Uterus (tissue), 4 donors: ENCODE results near the gene PTPN11. TPM values are rescaled to one million over a fixed set of nuclear protein-coding genes. Genes with fewer than 3 reads are reported as not detected.

Experiments used
- DNase-seq, 2 donors: peaks; one replicate each; pipeline ENCODE4 v3.0.0-alpha.2; 2019 to 2020
- H3K27ac ChIP-seq, 2 donors: fragments of 200-600 bp; sonication (generic); 1 replicate in 1 of 2; 2 replicates in 1 of 2; pipeline ENCODE4 v1.5.1; 2016 to 2018
- H3K27me3 ChIP-seq, 2 donors: fragments of 200-600 bp; sonication (generic); one replicate each; pipeline ENCODE4 v1.5.1; 2018 to 2019; ENCODE audit warnings: control low read depth in 1 of 2
- H3K36me3 ChIP-seq, 2 donors: fragments of 200-600 bp; sonication (generic); one replicate each; pipeline ENCODE4 v1.5.1; 2019; ENCODE audit warnings: control low read depth in 1 of 2
- H3K4me1 ChIP-seq, 2 donors: fragments of 200-600 bp; sonication (generic); one replicate each; pipeline ENCODE4 v1.5.1; 2018 to 2019; ENCODE audit warnings: control low read depth in 1 of 2
- H3K4me3 ChIP-seq, 2 donors: fragments of 200-600 bp; sonication (generic); 1 replicate in 1 of 2; 2 replicates in 1 of 2; pipeline ENCODE4 v1.5.1; 2018 to 2019; ENCODE audit warnings: mild to moderate bottlenecking in 1 of 2
- H3K9me3 ChIP-seq, 2 donors: fragments of 200-600 bp; sonication (generic); one replicate each; pipeline ENCODE4 v1.5.1; 2019; ENCODE audit warnings: control low read depth in 1 of 2
- POLR2A ChIP-seq, 2 donors: fragments of 450-650 bp; IDR thresholded peaks; one replicate each; pipeline ENCODE4 v1.6.1; 2016; ENCODE audit warnings: antibody characterized with exemption in 2 of 2, mild to moderate bottlenecking in 1 of 2, moderate library complexity in 1 of 2
- intact Hi-C: fragments of 100-400 bp; cut with DNase I; formaldehyde crosslinking; loops from one replicate; pipeline ENCODE4 v1.15.1; 2023; ENCODE audit warnings: low total_unique reads
- total RNA-seq, 4 donors: library from RNA; depleted of rRNA in 3 of 4; stranded (reverse); fragments of >200 nt in 3 of 4; gene quantifications; one replicate each; pipeline versions ENCODE4 v1.1.0 to v1.2.4, GENCODE V29; 2014 to 2023
- TF ChIP-seq, protein P1 (sequence below), 4 experiments: fragments of 200-600 bp in 2 of 4; fragments of 450-650 bp in 2 of 4; sonication (generic) in 2 of 4; IDR thresholded peaks; one replicate each; pipeline ENCODE4 v1.5.1; 2016 to 2019; ENCODE audit warnings: antibody characterized with exemption in 4 of 4, mild to moderate bottlenecking in 2 of 4, moderate library complexity in 1 of 4
- donor health status: DM: yes; HTN: yes; CAD: no.

The PTPN11 gene
- total RNA-seq, 4 donors from 2014 or later: 45.3 to 116 (median 76.9) TPM

GRCh38 chr12:112540021-112540420 lies 121.3 kb downstream of the PTPN11 start:
- intact Hi-C loops: no loop called here
- Histone ChIP-seq H3K36me3 (no peaks in the 10 kb centered on the region), H3K4me3 (no peak overlapping the region), H3K9me3 (no peaks in the 10 kb centered on the region), H3K27me3 (no peaks in the 10 kb centered on the region), H3K4me1 (no peaks in the 10 kb centered on the region), H3K27ac (no peak overlapping the region)
- DNase-seq: no peak
- no peak for TF ChIP-seq POLR2A (IDR thresholded peaks at IDR 0.05)
- TF ChIP-seq, protein P1, sequence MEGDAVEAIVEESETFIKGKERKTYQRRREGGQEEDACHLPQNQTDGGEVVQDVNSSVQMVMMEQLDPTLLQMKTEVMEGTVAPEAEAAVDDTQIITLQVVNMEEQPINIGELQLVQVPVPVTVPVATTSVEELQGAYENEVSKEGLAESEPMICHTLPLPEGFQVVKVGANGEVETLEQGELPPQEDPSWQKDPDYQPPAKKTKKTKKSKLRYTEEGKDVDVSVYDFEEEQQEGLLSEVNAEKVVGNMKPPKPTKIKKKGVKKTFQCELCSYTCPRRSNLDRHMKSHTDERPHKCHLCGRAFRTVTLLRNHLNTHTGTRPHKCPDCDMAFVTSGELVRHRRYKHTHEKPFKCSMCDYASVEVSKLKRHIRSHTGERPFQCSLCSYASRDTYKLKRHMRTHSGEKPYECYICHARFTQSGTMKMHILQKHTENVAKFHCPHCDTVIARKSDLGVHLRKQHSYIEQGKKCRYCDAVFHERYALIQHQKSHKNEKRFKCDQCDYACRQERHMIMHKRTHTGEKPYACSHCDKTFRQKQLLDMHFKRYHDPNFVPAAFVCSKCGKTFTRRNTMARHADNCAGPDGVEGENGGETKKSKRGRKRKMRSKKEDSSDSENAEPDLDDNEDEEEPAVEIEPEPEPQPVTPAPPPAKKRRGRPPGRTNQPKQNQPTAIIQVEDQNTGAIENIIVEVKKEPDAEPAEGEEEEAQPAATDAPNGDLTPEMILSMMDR (IDR thresholded peaks at IDR 0.05): no peak

GRCh38 chr12:112543751-112544150 lies 125.0 kb downstream of the PTPN11 start:
- Histone ChIP-seq H3K27ac (no peak overlapping the region), H3K4me1 (no peaks in the 10 kb centered on the region), H3K36me3 (no peaks in the 10 kb centered on the region), H3K27me3 (no peaks in the 10 kb centered on the region), H3K4me3 (no peak overlapping the region), H3K9me3 (no peaks in the 10 kb centered on the region)
- DNase-seq: no peak
- intact Hi-C loops: no loop called here
- no peak for TF ChIP-seq POLR2A (IDR thresholded peaks at IDR 0.05)
- TF ChIP-seq, protein P1 (IDR thresholded peaks at IDR 0.05): no peak

GRCh38 chr12:112546339-112546738 lies 127.6 kb downstream of the PTPN11 start:
- Histone ChIP-seq H3K36me3 (no peaks in the 10 kb centered on the region), H3K4me3 (no peak overlapping the region), H3K27ac (no peak overlapping the region), H3K9me3 (no peaks in the 10 kb centered on the region), H3K4me1 (no peaks in the 10 kb centered on the region), H3K27me3 (no peaks in the 10 kb centered on the region)
- intact Hi-C loops: no loop called here
- TF ChIP-seq, protein P1 (IDR thresholded peaks at IDR 0.05): no peak
- no peak for TF ChIP-seq POLR2A (IDR thresholded peaks at IDR 0.05)
- DNase-seq: no peak

- DNase-seq: no peak
- Histone ChIP-seq H3K9me3 (no peaks in the 10 kb centered on the region), H3K27me3 (no peaks in the 10 kb centered on the region), H3K4me1 (no peaks in the 10 kb centered on the region), H3K4me3 (no peak overlapping the region), H3K27ac (no peak overlapping the region), H3K36me3 (no peaks in the 10 kb centered on the region)
- TF ChIP-seq, protein P1 (IDR thresholded peaks at IDR 0.05): no peak
- TF ChIP-seq POLR2A (IDR thresholded peaks at IDR 0.05): no peak
- intact Hi-C loops: no loop called here
Measured at GRCh38 chr12:112546996-112547395, 128.2 kb downstream of the PTPN11 start.

- intact Hi-C loops: no loop called here
- TF ChIP-seq, protein P1 (IDR thresholded peaks at IDR 0.05): no peak
- no peak for TF ChIP-seq POLR2A (IDR thresholded peaks at IDR 0.05)
- no peak overlapping the region for H3K27ac ChIP-seq
- H3K27me3 ChIP-seq: no peaks in the 10 kb centered on the region
- H3K36me3 ChIP-seq: no peaks in the 10 kb centered on the region
- H3K9me3 ChIP-seq: no peaks in the 10 kb centered on the region
- H3K4me3 ChIP-seq: no peak overlapping the region
- H3K4me1 ChIP-seq: no peaks in the 10 kb centered on the region
- DNase-seq: no peak
Measured at GRCh38 chr12:112549031-112549430, 130.3 kb downstream of the PTPN11 start.
